OCI-LY7 (cell line): ENCODE results near the gene SLC22A16. TPM values are rescaled to one million over a fixed set of nuclear protein-coding genes. Genes with fewer than 3 reads are reported as not detected.

Experiments used
- BruUV-seq: library from RNA; stranded (reverse); fragments of 400-500 nt; replicated peaks from 2 replicates; lab custom pipeline; 2021; lab: Mats Ljungman, UMichigan
- CTCF ChIA-PET: fragments of 300-600 bp; sonication (Branson Sonifier 250); formaldehyde crosslinking; loops from one replicate; lab custom pipeline; 2022; ENCODE audit warnings: antibody characterized with exemption; ENCODE audit not compliant: unreplicated experiment; lab: Charles Lee
- POLR2A ChIA-PET: fragments of 300-600 bp; sonication (Branson Sonifier 250); formaldehyde crosslinking; loops from one replicate; lab custom pipeline; 2022; ENCODE audit warnings: antibody characterized with exemption; lab: Charles Lee
- DNase-seq: peaks from one replicate; pipeline ENCODE4 v3.0.0-alpha.2; 2015; ENCODE audit warnings: low spot score
- H2AFZ ChIP-seq: fragments of 200-600 bp; sonication (generic), shearing (Covaris generic); 2 replicates; pipeline ENCODE4 v1.6.1; 2014; ENCODE audit warnings: mild to moderate bottlenecking, antibody characterized with exemption, low read length, moderate library complexity
- H3K27ac ChIP-seq: fragments of 200-600 bp; sonication (generic); 2 replicates; pipeline ENCODE4 v1.5.1; 2014; ENCODE audit warnings: mixed run types, low read depth, mild to moderate bottlenecking, moderate library complexity, low read length, inconsistent platforms; ENCODE audit not compliant: poor library complexity, severe bottlenecking
- H3K36me3 ChIP-seq: fragments of 200-600 bp; sonication (generic); 2 replicates; pipeline ENCODE4 v1.6.1; 2014; ENCODE audit warnings: mild to moderate bottlenecking, antibody characterized with exemption, low read length, moderate library complexity, mixed read lengths; ENCODE audit not compliant: insufficient read depth
- H3K4me1 ChIP-seq: fragments of 200-600 bp; sonication (generic); 2 replicates; pipeline ENCODE4 v1.5.1; 2014; ENCODE audit warnings: mild to moderate bottlenecking, low read length; ENCODE audit not compliant: insufficient read depth, poor library complexity, severe bottlenecking
- H3K4me2 ChIP-seq: fragments of 200-600 bp; sonication (generic); 2 replicates; pipeline ENCODE4 v1.6.1; 2014; ENCODE audit warnings: mild to moderate bottlenecking, low read length
- H3K4me3 ChIP-seq: fragments of 200-600 bp; sonication (generic); 2 replicates; pipeline ENCODE4 v1.5.1; 2014; ENCODE audit warnings: mild to moderate bottlenecking, low read depth, low read length; ENCODE audit not compliant: poor library complexity, severe bottlenecking
- H3K79me2 ChIP-seq: fragments of 200-600 bp; sonication (generic); 2 replicates; pipeline ENCODE4 v1.6.1; 2016; ENCODE audit warnings: low read depth, mild to moderate bottlenecking, low read length, moderate library complexity, mixed read lengths; ENCODE audit not compliant: insufficient read depth
- H3K9me2 ChIP-seq: fragments of 200-600 bp; sonication (generic); 2 replicates; pipeline ENCODE4 v1.6.1; 2016; ENCODE audit warnings: mild to moderate bottlenecking, low read length, mixed read lengths; ENCODE audit not compliant: insufficient read depth
- H3K9me3 ChIP-seq: fragments of 200-600 bp; sonication (generic); 2 replicates; pipeline ENCODE4 v1.6.1; 2014; ENCODE audit warnings: mild to moderate bottlenecking, mixed run types, low read length, mixed read lengths
- H4K20me1 ChIP-seq: fragments of 200-600 bp; sonication (generic); 2 replicates; pipeline ENCODE4 v1.6.1; 2014; ENCODE audit warnings: mild to moderate bottlenecking, antibody characterized with exemption, low read length, moderate library complexity, mixed read lengths; ENCODE audit not compliant: insufficient read depth
- CTCF ChIP-seq: fragments of 200-600 bp; sonication (generic); conservative IDR thresholded peaks from 2 replicates; pipeline ENCODE4 v1.5.1; 2014; ENCODE audit warnings: mild to moderate bottlenecking, antibody characterized with exemption, low read length, moderate library complexity, mixed read lengths
- EZH2phosphoT487 ChIP-seq: fragments of 200-600 bp; sonication (generic); IDR thresholded peaks from 2 replicates; pipeline ENCODE4 v1.6.1; 2018; ENCODE audit warnings: low read depth, borderline replicate concordance, mild to moderate bottlenecking, mixed run types, antibody characterized with exemption, low read length, moderate library complexity, mixed read lengths
- intact Hi-C: fragments of 100-400 bp; cut with micrococcal nuclease; formaldehyde crosslinking; loops from one replicate; pipeline ENCODE4 v1.10.0; 2022; ENCODE audit not compliant: unreplicated experiment
- total RNA-seq, 2 experiments: library from RNA; depleted of rRNA in 1 of 2; stranded (reverse); fragments of >200 nt in 1 of 2; shearing (Covaris generic) in 1 of 2; gene quantifications; 2 replicates each; pipeline ENCODE4 v1.2.3, GENCODE V29; 2014 to 2022

SLC22A16 gene
- total RNA-seq, 2 experiments from 2014 or later = not detected

- H3K36me3 ChIP-seq = no peaks in the 10 kb centered on the region
- H3K4me2 ChIP-seq = no peak overlapping the region
- H4K20me1 ChIP-seq = no peaks in the 10 kb centered on the region
- no peak overlapping the region for H3K4me3 ChIP-seq
- intact Hi-C loops = no loop called here
- CTCF ChIA-PET = no interaction called here
- no TSS peak for BruUV-seq
- H3K9me2 ChIP-seq = no peaks in the 10 kb centered on the region
- no peak for DNase-seq
- H3K27ac ChIP-seq = no peak overlapping the region
- no peaks in the 10 kb centered on the region for H3K9me3 ChIP-seq
- TF ChIP-seq EZH2phosphoT487 (no peak), CTCF (no peak)
- H3K4me1 ChIP-seq = no peaks in the 10 kb centered on the region
- no peak overlapping the region for H2AFZ ChIP-seq
- H3K79me2 ChIP-seq = no peaks in the 10 kb centered on the region
- POLR2A ChIA-PET = no interaction called here
These were observed 16.9 kb upstream of the SLC22A16 start for GRCh38 chr6:110493253-110493800.

DNA sequence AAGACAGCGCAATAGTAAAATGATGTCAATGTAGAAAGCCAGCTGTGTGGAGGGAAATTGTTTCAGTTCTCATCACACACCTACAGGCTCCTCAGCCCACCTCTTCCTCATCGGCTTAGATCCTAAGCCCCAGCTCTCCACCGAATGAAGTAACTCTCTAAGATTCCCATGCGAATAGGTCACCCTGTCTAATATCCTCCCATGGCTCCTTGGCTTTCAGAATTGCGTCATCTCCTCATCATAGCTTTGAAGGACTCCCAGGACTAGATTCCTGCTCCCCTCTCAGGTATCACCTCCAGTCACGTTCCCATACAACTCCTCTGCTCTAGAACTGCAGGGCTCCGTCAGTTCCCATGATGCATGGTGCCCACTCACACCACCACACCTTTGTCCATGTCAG is 16.2 kb upstream of the SLC22A16 start:
- intact Hi-C loops = no loop called here
- Histone ChIP-seq H4K20me1 (no peaks in the 10 kb centered on the region), H3K36me3 (no peaks in the 10 kb centered on the region), H3K9me2 (no peaks in the 10 kb centered on the region), H3K4me3 (no peak overlapping the region), H2AFZ (no peak overlapping the region), H3K79me2 (no peaks in the 10 kb centered on the region), H3K27ac (no peak overlapping the region), H3K4me1 (no peaks in the 10 kb centered on the region), H3K4me2 (no peak overlapping the region), H3K9me3 (no peaks in the 10 kb centered on the region)
- CTCF ChIA-PET = no interaction called here
- no peak for TF ChIP-seq EZH2phosphoT487
- TF ChIP-seq CTCF = no peak
- BruUV-seq = no TSS peak
- POLR2A ChIA-PET = no interaction called here
- DNase-seq = no peak

DNA sequence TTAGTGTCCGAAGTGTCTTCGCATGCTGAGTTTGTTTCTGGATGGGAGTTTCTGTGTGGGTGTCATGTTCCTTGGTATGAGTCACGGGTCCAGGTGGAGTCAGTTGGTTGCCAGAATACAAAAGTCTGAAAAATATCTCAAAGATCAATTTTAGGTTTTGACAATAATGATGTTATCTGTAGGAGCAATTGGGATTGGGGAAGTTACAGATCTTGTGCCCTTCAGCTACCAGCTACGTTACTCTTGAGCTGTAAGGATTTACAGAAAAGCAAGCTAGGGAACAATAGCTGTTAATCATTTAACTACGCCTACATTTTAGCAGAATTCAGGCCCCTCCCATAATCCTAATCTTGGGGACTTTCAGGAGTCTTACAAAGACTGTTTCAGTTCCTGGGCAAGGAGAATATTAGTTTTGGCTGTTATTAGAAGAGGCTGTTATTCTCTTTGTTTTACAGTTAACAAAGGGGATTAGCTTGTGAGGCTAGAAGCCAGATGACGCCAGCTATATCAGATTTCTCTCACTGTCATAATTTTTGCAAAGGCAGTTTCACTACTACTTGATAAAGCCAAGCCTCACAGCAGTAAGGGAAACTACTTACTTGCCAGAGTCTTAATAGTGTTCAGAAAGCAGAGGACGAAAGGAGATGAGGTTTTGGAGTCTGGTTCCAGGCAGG is 15.4 kb upstream of the SLC22A16 start:
- no peak overlapping the region for H3K4me2 ChIP-seq
- CTCF ChIA-PET = no interaction called here
- BruUV-seq = no TSS peak

More for the DNA sequence above, 15.4 kb upstream of the SLC22A16 start:
- Histone ChIP-seq H3K9me3 (no peaks in the 10 kb centered on the region), H3K79me2 (no peaks in the 10 kb centered on the region), H3K27ac (no peak overlapping the region), H3K4me3 (no peak overlapping the region), H3K9me2 (no peaks in the 10 kb centered on the region), H3K4me1 (no peaks in the 10 kb centered on the region), H4K20me1 (no peaks in the 10 kb centered on the region), H3K36me3 (no peaks in the 10 kb centered on the region), H2AFZ (no peak overlapping the region)
- no peak for TF ChIP-seq CTCF
- intact Hi-C loops = no loop called here
- POLR2A ChIA-PET = interaction anchor here (0.6 kb wide), 1 partner anchor 1420 kb away, joined by 3 read pairs; no protein-coding TSS in a partner anchor
- no peak for DNase-seq
